SJCRH30 (cell line): ENCODE data around the gene LIPK. TPM values are rescaled to one million over a fixed set of nuclear protein-coding genes. Genes with fewer than 3 reads are reported as not detected.
"Not testable (repeated sequence)": the region's sequence is repeated elsewhere in the genome, so short reads cannot be mapped to it uniquely, and the experiment has no call there.

Source experiments
- DNase-seq, 2 experiments: peaks; one replicate each; pipeline ENCODE4 v3.0.0-alpha.2; 2015 to 2020
- H3K27ac ChIP-seq: fragments of 250-450 bp; sonication (Bioruptor Pico); 2 replicates; pipeline ENCODE4 v1.5.1; 2020; ENCODE audit warnings: mild to moderate bottlenecking, moderate library complexity
- H3K27me3 ChIP-seq: fragments of 250-450 bp; sonication (Bioruptor Pico); 2 replicates; pipeline ENCODE4 v1.5.1; 2020; ENCODE audit warnings: mild to moderate bottlenecking, moderate library complexity
- H3K36me3 ChIP-seq: fragments of 250-450 bp; sonication (Bioruptor Pico); 2 replicates; pipeline ENCODE4 v1.5.1; 2020; ENCODE audit warnings: mild to moderate bottlenecking, moderate library complexity
- H3K4me1 ChIP-seq: fragments of 250-450 bp; sonication (Bioruptor Pico); 2 replicates; pipeline ENCODE4 v1.5.1; 2020; ENCODE audit warnings: mild to moderate bottlenecking, moderate library complexity
- H3K4me3 ChIP-seq: fragments of 250-450 bp; sonication (Bioruptor Pico); 2 replicates; pipeline ENCODE4 v1.5.1; 2020; ENCODE audit warnings: mild to moderate bottlenecking, moderate library complexity
- H3K9me3 ChIP-seq: fragments of 250-450 bp; sonication (Bioruptor Pico); replicated peaks from 2 replicates; pipeline ENCODE4 v1.5.1; 2020; ENCODE audit warnings: mild to moderate bottlenecking, moderate library complexity
- total RNA-seq: library from RNA; depleted of rRNA; stranded (reverse); fragments of >200 nt; shearing (Covaris generic); gene quantifications from 2 replicates; pipeline ENCODE4 v1.2.3, GENCODE V29; 2014

Gene LIPK
- total RNA-seq, 1 experiment from 2014 or later = not detected

DNA sequence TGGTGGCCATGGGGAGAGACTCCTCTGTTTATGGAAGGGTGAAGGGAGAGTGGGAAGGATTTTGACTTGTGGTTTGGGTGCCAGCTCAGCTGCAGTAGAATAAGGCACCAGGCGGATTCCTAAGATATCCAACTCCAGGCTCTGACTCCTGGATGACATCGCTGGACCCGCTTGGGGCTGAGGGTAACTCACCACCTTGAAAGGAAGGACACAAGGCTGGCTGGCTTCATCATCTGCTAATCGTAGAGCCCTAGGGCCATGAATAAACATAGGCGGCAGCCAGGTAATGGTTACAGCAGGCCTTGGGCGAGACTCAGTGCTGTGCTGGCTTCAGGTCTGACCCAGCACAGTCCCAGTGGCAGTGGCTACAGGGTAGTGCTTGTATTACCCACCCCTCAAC, 16.7 kb upstream of the LIPK start:
- Histone ChIP-seq H3K27me3 (no peaks in the 10 kb centered on the region), H3K4me3 (no peak overlapping the region), H3K27ac (no peak overlapping the region), H3K36me3 (no peaks in the 10 kb centered on the region), H3K4me1 (no peaks in the 10 kb centered on the region), H3K9me3 (no peaks in the 10 kb centered on the region)
- no peak for DNase-seq

DNA sequence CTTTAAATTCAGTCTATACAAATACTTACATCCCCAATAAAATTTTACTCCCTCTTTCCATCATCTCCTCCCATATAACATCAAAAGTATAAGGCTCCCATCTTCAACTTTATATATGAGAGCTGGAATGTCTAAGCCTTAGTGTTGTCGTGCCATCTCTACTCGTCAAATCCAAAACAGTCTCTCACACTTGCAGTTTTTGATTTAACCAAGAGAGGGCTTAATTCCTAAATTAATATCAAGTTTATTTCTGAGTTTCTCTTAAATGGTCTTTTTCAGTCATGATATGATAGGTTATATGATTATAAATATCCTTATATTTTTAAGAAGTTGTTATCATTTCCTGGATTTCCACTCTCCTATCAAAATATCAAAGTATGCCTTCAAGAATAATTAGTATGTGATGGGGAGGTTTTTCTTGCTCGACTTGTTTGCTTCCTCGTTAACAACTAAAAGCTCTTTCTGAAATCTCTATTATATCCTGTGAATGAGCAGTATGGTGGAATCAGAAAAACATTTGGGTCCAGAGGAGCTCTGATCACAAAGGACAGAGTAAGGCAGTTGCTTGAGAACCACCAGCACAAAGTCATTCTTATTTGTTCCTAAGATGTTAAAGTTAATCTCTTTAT, 12.5 kb upstream of the LIPK start:
- Histone ChIP-seq H3K36me3 (no peaks in the 10 kb centered on the region), H3K4me3 (no peak overlapping the region), H3K27me3 (no peaks in the 10 kb centered on the region), H3K27ac (no peak overlapping the region), H3K9me3 (no peaks in the 10 kb centered on the region), H3K4me1 (no peaks in the 10 kb centered on the region)
- DNase-seq = no peak

DNA sequence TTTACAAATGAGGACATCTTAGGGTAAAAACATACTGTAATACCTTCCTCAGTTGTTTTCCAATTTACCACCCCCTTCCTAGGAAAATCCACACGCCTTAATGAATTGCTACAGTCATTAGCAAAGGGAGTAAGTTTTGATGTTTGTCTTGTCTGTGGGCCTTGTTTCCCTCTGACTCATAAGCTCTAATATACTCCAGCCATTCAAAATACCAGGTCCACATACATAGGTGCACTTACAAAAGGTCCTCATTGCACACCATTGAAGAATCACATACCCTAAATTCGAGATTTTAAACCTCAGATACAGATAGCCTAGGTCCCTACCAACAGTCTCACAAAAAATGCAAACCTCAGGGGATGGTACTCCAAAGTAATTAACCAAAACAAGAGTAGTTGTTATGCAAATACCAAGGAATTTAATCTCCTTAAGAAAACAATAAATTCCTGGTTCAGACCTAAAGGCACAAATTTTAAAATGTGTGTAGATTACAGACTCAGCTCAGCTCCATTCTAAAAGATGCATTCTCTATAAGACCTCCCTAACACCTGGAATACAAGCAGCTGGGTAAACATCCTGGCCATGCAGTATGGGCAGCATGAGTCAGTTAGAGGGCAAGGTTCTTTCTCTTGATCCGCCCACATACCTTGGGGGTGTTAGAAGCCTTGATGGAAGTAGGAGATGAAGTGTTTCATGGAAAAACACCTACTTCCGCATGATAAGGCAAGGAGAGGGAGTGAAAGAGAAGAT, 3.0 kb upstream of the LIPK start:
- Histone ChIP-seq H3K27ac (peak overlapping the region; percentile 27; the same call in 1 of the 2 replicates), H3K27me3 (no peaks in the 10 kb centered on the region), H3K4me3 (no peak overlapping the region), H3K4me1 (peaks cover 19% of the 10 kb centered on the region), H3K9me3 (no peaks in the 10 kb centered on the region), H3K36me3 (no peaks in the 10 kb centered on the region)
- peak; percentile 49 to 70 for DNase-seq

DNA sequence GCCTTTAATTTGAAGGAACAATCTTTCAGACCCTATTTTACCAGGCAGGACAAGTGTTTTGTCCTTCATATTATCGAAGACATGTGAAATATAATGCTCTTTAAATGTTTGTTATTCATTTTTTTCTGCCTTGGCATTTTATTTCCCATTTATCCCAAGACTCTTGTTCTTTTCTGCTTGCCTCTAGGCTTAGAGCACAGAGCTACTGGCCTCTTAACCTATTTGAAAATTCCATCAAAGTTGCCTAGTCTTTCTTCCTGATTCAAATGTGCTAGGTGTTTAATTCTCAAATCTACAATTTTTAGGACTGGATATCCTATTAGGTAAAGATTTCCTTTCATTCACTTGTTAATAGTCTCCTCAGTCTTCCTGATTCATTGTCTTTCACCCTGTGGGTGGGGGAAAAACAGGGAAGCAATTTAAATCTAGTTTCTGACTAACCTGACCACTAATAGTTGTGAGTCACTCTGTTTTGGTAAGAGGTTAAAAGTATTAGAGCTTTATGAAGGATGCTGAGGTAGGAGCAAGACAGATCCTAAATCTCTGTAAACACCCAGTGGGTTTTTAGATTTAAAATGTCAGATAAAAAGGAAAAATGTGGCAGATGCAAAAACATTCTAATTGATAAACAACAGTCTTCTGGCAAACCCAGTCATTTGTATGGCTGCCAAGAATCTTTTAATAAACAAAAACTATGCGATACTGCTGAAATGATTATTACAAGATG, 1.5 kb downstream of the LIPK start:
- no peaks in the 10 kb centered on the region for H3K36me3 ChIP-seq
- peak; percentile 13 to 56 for DNase-seq

DNA sequence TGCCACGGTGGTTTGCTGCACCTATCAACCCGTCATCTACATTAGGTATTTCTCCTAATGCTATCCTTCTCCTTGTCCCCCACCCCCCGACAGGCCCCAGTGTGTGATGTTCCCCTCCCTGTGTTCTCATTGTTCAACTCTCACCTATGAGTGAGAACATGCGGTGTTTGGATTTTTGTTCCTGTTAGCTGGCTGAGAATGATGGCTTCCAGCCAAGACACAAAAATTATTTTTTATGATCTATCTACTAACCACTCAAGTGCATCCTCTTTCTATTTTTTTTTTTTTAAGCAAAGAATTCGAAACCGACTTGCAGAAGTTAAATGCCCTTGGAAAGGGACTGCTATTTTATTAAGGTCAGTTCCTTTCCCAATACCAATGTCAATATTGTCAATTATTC, 3.3 kb downstream of the LIPK start:
- H3K27me3 ChIP-seq, H3K36me3 ChIP-seq, H3K9me3 ChIP-seq, DNase-seq, H3K4me3 ChIP-seq, H3K27ac ChIP-seq: not testable (repeated sequence)
- H3K4me1 ChIP-seq = peaks cover 10% of the 10 kb centered on the region

More for the DNA sequence above, 1.5 kb downstream of the LIPK start:
- Histone ChIP-seq H3K27ac (no peak overlapping the region), H3K4me1 (peaks cover 21% of the 10 kb centered on the region), H3K9me3 (no peaks in the 10 kb centered on the region), H3K27me3 (no peaks in the 10 kb centered on the region), H3K4me3 (no peak overlapping the region)

DNA sequence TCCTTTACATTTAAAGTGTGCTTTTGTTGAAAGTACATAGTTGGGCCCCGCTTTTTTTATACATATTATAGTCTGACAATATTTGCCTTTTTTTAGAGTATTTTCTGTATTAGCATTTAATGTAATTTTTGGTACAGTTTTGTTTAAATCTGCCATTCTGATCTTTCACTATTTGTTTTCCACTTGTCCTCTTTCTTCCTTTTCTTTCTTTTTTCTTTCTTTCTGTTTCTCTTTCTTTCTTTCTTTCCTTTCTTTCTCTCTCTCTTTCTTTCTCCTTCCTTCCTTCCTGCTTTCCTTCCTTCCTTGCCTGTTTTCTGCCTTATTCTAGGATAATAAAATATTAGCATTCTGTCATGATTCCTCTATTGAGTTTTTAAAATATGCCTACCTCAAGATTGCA, 9.5 kb downstream of the LIPK start:
- Histone ChIP-seq H3K4me3 (no peak overlapping the region), H3K36me3 (no peaks in the 10 kb centered on the region), H3K9me3 (no peaks in the 10 kb centered on the region), H3K27me3 (no peaks in the 10 kb centered on the region), H3K4me1 (no peaks in the 10 kb centered on the region), H3K27ac (no peak overlapping the region)
- no peak for DNase-seq

DNA sequence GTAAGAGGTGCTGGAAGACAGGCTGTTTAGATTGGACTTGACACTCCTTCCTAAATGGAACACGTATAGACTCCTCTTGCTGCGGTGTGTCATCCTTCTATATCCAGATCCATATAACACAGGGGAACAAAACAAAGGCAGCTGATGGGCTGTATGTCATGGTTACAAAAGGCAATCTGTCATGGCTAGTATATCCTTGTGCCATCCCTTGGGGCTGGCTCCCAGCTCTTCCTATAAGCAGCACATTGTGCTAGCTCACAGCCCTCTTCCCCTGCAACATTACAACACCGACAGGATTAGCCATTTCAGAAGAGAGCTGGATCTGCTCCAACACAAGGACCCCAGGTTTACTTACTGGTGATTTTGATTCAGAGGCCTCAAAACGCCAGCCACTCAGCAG, 15.3 kb downstream of the LIPK start:
- Histone ChIP-seq H3K4me1 (no peaks in the 10 kb centered on the region), H3K27me3 (no peaks in the 10 kb centered on the region), H3K9me3 (no peaks in the 10 kb centered on the region), H3K27ac (no peak overlapping the region), H3K4me3 (no peak overlapping the region), H3K36me3 (no peaks in the 10 kb centered on the region)
- DNase-seq = peak; percentile 12 to 54

DNA sequence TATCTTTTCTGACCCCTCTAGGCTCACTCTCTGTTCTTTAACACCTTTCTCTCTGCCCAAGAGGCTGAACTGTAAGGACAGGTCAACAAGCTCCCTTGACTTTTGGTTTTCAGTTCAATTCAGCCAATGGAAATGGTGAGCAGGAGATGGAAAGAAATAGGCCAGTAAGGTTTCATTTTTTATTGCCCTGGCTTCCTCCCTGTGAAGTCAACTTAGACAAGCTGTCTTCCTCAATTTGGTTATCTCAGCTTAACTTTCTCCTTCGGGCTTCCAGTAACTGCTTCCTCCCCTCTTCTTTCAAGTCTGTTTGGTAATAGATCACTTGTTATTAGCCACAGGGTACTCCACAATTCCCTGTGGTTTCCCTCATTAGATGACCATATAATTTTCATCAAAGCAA, 19.7 kb downstream of the LIPK start:
- no peaks in the 10 kb centered on the region for H3K4me1 ChIP-seq

DNA sequence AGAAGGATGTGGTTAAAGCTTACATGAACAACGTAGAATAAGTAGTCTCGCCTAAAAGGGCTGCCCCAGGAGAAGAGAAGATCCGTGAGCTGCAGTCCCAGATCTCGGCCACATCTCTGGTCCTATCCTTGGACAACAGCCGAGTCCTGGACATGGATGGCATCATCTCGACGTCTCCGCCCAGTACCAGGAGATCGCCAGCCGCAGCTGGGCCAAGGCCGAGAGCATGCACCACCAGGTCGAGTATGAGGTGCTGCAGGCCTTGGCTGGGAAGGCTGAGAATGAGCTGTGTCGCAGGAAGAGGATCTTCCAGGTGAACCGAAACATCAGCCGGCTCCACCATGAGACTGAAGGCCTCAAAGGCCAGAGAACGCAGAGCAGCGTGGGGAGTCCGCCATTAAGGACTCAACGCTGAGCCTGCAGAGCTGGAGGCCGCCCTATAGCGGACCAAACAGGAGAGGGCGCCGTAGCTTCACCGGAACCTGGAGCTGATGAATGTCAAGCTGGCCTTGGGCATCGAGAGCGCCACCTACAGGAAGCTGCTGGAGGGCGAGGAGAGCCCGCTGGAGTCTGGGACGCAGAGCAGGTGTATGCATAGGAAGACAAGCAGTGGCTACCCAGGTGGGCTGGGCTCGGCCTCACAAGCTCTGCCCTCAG, 22.2 kb downstream of the LIPK start:
- Histone ChIP-seq H3K27me3 (no peaks in the 10 kb centered on the region), H3K36me3 (no peaks in the 10 kb centered on the region), H3K9me3 (no peaks in the 10 kb centered on the region), H3K4me1 (no peaks in the 10 kb centered on the region), H3K4me3 (no peak overlapping the region), H3K27ac (no peak overlapping the region)
- peak in 1 of 2 experiments; percentile 5 for DNase-seq

More for the DNA sequence above, 19.7 kb downstream of the LIPK start:
- Histone ChIP-seq H3K27me3 (no peaks in the 10 kb centered on the region), H3K4me3 (no peak overlapping the region), H3K36me3 (no peaks in the 10 kb centered on the region), H3K9me3 (no peaks in the 10 kb centered on the region), H3K27ac (no peak overlapping the region)
- DNase-seq = no peak

DNA sequence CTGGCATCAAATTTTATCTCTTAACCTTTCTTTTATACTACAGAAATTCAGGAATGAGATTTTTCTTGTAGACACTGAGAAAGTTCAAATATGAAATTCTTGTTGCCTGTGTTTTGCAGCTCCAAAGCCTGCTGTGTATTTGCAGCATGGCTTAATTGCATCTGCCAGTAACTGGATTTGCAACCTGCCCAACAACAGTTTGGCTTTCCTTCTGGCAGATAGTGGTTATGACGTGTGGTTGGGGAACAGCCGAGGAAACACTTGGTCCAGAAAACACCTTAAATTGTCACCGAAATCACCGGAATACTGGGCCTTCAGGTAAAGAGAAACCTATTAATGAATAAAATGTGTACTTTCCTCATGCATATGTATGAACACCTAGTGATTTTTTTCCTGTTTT, 24.8 kb downstream of the LIPK start:
- Histone ChIP-seq H3K4me1 (no peaks in the 10 kb centered on the region), H3K36me3 (no peaks in the 10 kb centered on the region), H3K27ac (no peak overlapping the region), H3K27me3 (no peaks in the 10 kb centered on the region), H3K9me3 (no peaks in the 10 kb centered on the region), H3K4me3 (no peak overlapping the region)
- DNase-seq = no peak

DNA sequence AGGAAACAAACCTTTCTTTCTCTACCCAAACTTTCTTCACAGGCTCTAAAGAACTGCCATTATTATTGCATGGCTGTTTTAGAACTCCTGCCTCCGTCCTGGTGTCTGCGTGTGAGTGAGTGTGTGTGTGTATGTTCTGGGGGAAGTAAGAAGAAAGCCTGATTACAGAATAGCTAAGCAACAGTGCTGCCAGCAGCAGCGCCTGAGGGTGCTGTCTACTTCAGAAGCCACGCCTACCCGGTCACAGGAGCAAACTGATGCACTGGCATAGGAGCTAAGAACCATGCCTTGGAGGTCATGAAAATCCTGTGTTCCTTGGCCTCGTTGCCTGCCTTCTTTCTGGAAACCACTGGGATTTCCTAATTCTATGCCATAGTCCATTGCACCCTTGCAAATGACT, 25.2 kb downstream of the LIPK start:
- Histone ChIP-seq H3K27me3 (no peaks in the 10 kb centered on the region), H3K9me3 (no peaks in the 10 kb centered on the region), H3K4me3 (no peak overlapping the region), H3K27ac (no peak overlapping the region), H3K4me1 (no peaks in the 10 kb centered on the region), H3K36me3 (no peaks in the 10 kb centered on the region)
- peak in 1 of 2 experiments; percentile 1 for DNase-seq

DNA sequence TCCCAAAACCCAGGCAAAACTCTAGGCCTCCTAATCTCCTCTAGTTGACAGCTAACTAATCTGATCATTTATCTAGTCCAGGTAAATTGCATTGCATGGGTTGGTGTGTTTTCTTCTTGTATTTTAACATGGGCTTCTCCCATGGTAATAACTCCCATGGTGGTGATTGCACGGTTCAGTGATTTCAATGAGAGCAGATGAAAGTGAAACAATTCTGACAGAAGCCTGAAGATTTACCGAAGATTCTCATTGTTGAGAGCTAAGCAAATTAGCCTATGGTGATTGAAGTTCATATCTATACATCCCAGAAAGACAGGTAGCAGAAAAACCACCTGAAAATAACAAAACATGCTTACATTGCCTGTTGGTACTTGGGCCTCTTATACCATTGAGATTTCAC, 27.2 kb downstream of the LIPK start:
- no peak for DNase-seq
- Histone ChIP-seq H3K27me3 (no peaks in the 10 kb centered on the region), H3K9me3 (no peaks in the 10 kb centered on the region), H3K36me3 (no peaks in the 10 kb centered on the region), H3K27ac (no peak overlapping the region), H3K4me1 (no peaks in the 10 kb centered on the region), H3K4me3 (no peak overlapping the region)

DNA sequence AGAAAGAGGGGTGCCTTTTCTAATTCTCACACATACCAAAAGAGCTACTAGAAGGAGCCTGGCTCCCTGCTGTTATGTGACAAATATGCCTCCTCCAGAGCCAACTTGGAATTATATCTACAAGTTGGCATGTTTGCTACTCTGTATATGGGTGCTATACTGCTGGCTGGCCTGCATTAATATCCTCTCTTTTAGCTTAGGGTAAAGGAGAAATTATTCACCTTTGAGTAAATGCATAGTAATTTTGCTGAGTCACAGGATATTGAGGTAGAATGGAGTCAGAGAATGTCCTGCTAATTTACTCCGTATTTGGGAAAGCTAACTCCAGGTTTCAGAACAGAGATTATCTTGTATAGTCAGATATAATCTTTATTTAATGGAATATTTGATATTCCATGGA, 29.6 kb downstream of the LIPK start:
- no peak for DNase-seq
- no peak overlapping the region for H3K4me3 ChIP-seq
- no peaks in the 10 kb centered on the region for H3K9me3 ChIP-seq
- H3K36me3 ChIP-seq = no peaks in the 10 kb centered on the region
- H3K4me1 ChIP-seq = no peaks in the 10 kb centered on the region
- no peak overlapping the region for H3K27ac ChIP-seq
- H3K27me3 ChIP-seq = no peaks in the 10 kb centered on the region

DNA sequence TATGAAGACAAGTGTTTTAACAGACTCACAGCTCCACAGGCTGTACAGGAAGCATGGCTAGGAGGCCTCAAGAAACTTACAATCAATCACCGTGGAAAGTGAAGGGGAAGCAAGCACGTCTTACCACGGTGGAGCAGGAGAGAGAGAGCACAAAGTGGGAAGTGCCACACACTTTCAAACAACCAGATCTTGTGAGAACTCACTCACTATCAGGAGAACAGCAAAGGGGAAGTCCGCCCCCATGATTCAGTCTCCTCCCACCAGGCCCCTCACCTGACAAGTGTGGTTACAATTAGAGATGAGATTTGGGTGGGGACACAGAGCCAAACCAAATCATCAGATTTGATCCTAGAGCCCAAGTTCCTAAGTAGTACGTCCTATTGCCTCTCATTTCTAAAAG, 35.9 kb downstream of the LIPK start:
- not testable (repeated sequence) for H3K36me3 ChIP-seq, DNase-seq, H3K27ac ChIP-seq, H3K4me3 ChIP-seq, H3K9me3 ChIP-seq, H3K27me3 ChIP-seq, H3K4me1 ChIP-seq

DNA sequence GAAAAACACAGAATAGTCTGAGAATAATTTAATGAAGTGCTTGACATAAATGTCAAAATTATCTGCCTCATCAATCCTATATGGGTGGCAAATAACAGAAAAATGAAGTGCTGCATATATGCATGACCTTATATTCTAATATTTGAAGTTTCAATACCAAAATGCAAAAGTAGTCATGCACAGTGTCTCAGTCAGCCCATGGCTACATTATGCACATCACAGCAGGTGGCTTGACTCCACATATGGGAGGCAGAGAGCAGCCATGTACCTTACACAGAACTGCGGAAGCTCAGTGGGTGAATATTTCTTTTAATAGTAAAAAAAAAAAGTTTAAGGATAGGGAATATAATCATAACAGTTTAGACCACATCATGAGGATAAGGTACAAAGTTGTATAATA, 36.4 kb downstream of the LIPK start:
- no peak for DNase-seq
- H3K4me3 ChIP-seq = no peak overlapping the region
- no peaks in the 10 kb centered on the region for H3K4me1 ChIP-seq
- no peak overlapping the region for H3K27ac ChIP-seq
- no peaks in the 10 kb centered on the region for H3K36me3 ChIP-seq
- no peaks in the 10 kb centered on the region for H3K27me3 ChIP-seq
- no peaks in the 10 kb centered on the region for H3K9me3 ChIP-seq
